HEK293 (cell line): Measurements from ENCODE around the gene SMAD1.

Experiments used
- OSR2 ChIP-seq: fragments of 450-650 bp; formaldehyde crosslinking; IDR thresholded peaks from 2 replicates; pipeline ENCODE4 v1.5.1; 2016; ENCODE audit warnings: missing biosample characterization, missing genetic modification characterization
- TCF7L2 ChIP-seq: IDR thresholded peaks from 2 replicates; pipeline ENCODE4 v1.6.1; 2011; ENCODE audit warnings: low read depth, mild to moderate bottlenecking, inconsistent platforms, low read length, moderate library complexity, borderline replicate concordance
- ZNF138 ChIP-seq: fragments of 450-650 bp; formaldehyde crosslinking; IDR thresholded peaks from 2 replicates; pipeline ENCODE4 v1.5.1; 2016; ENCODE audit warnings: missing biosample characterization, missing genetic modification characterization, borderline replicate concordance
- ZNF274 ChIP-seq, 2 experiments: fragments of 200-500 bp in 1 of 2; fragments of 450-650 bp in 1 of 2; sonication (Bioruptor generic) in 1 of 2; formaldehyde crosslinking in 1 of 2; IDR thresholded peaks; 2 replicates each; pipeline versions ENCODE4 v1.5.1 to v1.6.1; 2014 to 2016; ENCODE audit warnings: borderline replicate concordance in 1 of 2, inconsistent platforms in 1 of 2, low read length in 1 of 2, missing biosample characterization in 1 of 2, missing genetic modification characterization in 1 of 2
- ZNF585B ChIP-seq: fragments of 450-650 bp; formaldehyde crosslinking; IDR thresholded peaks from 2 replicates; pipeline ENCODE4 v1.5.1; 2016; ENCODE audit warnings: missing biosample characterization, missing genetic modification characterization
- TF ChIP-seq, protein P1 (sequence below): fragments of 450-650 bp; formaldehyde crosslinking; IDR thresholded peaks from 2 replicates; pipeline ENCODE4 v1.5.1; 2016; ENCODE audit warnings: missing biosample characterization, missing genetic modification characterization
- TF ChIP-seq, protein P2 (sequence below): fragments of 450-650 bp; formaldehyde crosslinking; IDR thresholded peaks from 2 replicates; pipeline ENCODE4 v1.5.1; 2016; ENCODE audit warnings: missing biosample characterization, missing genetic modification characterization, low read depth

DNA sequence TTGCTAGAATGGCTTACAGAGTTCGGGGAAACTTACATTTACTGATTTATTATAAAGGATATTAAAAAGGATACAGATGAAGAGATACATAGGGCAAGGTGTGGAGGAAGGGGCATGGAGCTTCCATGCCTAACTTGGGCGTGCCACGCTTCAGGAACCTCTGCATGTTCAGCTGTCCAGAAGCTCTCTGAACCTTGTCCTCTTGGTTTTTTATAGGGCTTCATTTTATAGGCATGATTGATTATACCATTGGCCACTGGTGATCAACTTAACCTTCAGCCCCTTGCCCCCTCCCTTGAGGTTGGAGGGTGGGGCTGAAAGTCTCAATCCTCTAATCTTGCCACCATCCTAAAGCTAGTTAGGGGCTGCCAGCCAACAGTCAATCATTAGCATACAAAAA is 10.7 kb downstream of the SMAD1 start:
- no peak for TF ChIP-seq ZNF138 (tag by site-specific recombination)
- no peak for TF ChIP-seq ZNF585B (tag by site-specific recombination)
- TF ChIP-seq, protein P1, sequence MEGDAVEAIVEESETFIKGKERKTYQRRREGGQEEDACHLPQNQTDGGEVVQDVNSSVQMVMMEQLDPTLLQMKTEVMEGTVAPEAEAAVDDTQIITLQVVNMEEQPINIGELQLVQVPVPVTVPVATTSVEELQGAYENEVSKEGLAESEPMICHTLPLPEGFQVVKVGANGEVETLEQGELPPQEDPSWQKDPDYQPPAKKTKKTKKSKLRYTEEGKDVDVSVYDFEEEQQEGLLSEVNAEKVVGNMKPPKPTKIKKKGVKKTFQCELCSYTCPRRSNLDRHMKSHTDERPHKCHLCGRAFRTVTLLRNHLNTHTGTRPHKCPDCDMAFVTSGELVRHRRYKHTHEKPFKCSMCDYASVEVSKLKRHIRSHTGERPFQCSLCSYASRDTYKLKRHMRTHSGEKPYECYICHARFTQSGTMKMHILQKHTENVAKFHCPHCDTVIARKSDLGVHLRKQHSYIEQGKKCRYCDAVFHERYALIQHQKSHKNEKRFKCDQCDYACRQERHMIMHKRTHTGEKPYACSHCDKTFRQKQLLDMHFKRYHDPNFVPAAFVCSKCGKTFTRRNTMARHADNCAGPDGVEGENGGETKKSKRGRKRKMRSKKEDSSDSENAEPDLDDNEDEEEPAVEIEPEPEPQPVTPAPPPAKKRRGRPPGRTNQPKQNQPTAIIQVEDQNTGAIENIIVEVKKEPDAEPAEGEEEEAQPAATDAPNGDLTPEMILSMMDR (tag by site-specific recombination): no peak
- TF ChIP-seq ZNF274 (IDR thresholded peaks at IDR 0.05; ENCODE audit: low read length): no peak
- TF ChIP-seq ZNF274 (tag by site-specific recombination; IDR thresholded peaks at IDR 0.05; ENCODE audit: borderline replicate concordance): no peak
- no peak for TF ChIP-seq OSR2 (tag by site-specific recombination)
- TF ChIP-seq, protein P2, sequence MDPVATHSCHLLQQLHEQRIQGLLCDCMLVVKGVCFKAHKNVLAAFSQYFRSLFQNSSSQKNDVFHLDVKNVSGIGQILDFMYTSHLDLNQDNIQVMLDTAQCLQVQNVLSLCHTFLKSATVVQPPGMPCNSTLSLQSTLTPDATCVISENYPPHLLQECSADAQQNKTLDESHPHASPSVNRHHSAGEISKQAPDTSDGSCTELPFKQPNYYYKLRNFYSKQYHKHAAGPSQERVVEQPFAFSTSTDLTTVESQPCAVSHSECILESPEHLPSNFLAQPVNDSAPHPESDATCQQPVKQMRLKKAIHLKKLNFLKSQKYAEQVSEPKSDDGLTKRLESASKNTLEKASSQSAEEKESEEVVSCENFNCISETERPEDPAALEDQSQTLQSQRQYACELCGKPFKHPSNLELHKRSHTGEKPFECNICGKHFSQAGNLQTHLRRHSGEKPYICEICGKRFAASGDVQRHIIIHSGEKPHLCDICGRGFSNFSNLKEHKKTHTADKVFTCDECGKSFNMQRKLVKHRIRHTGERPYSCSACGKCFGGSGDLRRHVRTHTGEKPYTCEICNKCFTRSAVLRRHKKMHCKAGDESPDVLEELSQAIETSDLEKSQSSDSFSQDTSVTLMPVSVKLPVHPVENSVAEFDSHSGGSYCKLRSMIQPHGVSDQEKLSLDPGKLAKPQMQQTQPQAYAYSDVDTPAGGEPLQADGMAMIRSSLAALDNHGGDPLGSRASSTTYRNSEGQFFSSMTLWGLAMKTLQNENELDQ (tag by site-specific recombination): no peak
- TF ChIP-seq TCF7L2: no peak
